B cell (primary cell): ENCODE results near the gene CCDC6. TPM values are rescaled to one million over a fixed set of nuclear protein-coding genes. Genes with fewer than 3 reads are reported as not detected.

Experiments
- ATAC-seq: fragments of 200-7000 bp; cut with Tn5 transposase; one replicate; pipeline ENCODE4 v1.10.0; 2021; ENCODE audit warnings: low read depth, mild to moderate bottlenecking, moderate number of reproducible peaks, moderate library complexity
- CTCF ChIA-PET: fragments of 350-600 bp; sonication (Branson Sonifier 250); formaldehyde crosslinking; loops from one replicate; lab custom pipeline; 2021; ENCODE audit warnings: antibody characterized with exemption, inconsistent platforms; lab: Charles Lee
- POLR2A ChIA-PET: fragments of 350-600 bp; sonication (Branson Sonifier 250); formaldehyde crosslinking; loops from one replicate; lab custom pipeline; 2021; ENCODE audit warnings: antibody characterized with exemption; lab: Charles Lee
- DNase-seq: peaks from one replicate; pipeline ENCODE4 v3.0.0; 2013
- H2AFZ ChIP-seq: 2 replicates; pipeline ENCODE4 v1.6.1; 2012; ENCODE audit warnings: mild to moderate bottlenecking, low read depth, low read length; ENCODE audit not compliant: insufficient read depth, poor library complexity, severe bottlenecking
- H3K27ac ChIP-seq, 2 donors: 1 replicate in 1 of 2; 2 replicates in 1 of 2; pipeline ENCODE4 v1.5.1; 2012 to 2013; ENCODE audit warnings: low read length in 2 of 2, mild to moderate bottlenecking in 2 of 2, moderate library complexity in 1 of 2
- H3K27me3 ChIP-seq, 4 experiments: fragments of 200-600 bp in 1 of 4; sonication (generic) in 1 of 4; replicated peaks in 1 of 4; 1 replicate in 2 of 4; 2 replicates in 2 of 4; pipeline versions ENCODE4 v1.6.1 to v1.7.0; 2013 to 2016; ENCODE audit warnings: low read length in 3 of 4, mild to moderate bottlenecking in 2 of 4, mixed read lengths in 1 of 4, moderate library complexity in 1 of 4; ENCODE audit not compliant: insufficient read depth in 4 of 4, control insufficient read depth in 3 of 4; ENCODE audit errors: control extremely low read depth in 1 of 4
- H3K36me3 ChIP-seq, 2 experiments: replicated peaks in 1 of 2; 1 replicate in 1 of 2; 2 replicates in 1 of 2; pipeline versions ENCODE4 v1.6.1 to v1.7.1; 2013; ENCODE audit warnings: low read length in 1 of 2; ENCODE audit not compliant: insufficient read depth in 2 of 2, control insufficient read depth in 1 of 2; ENCODE audit errors: control extremely low read depth in 1 of 2, extremely low read depth in 1 of 2
- H3K4me1 ChIP-seq, 2 donors: fragments of 200-600 bp in 1 of 2; sonication (generic) in 1 of 2; 1 replicate in 1 of 2; 2 replicates in 1 of 2; pipeline versions ENCODE4 v1.5.1 to v1.6.1; 2013 to 2017; ENCODE audit warnings: low read length in 2 of 2; ENCODE audit not compliant: control insufficient read depth in 2 of 2, insufficient read depth in 2 of 2
- H3K4me2 ChIP-seq: replicated peaks from 2 replicates; pipeline ENCODE3; 2012; ENCODE audit warnings: mild to moderate bottlenecking, low read depth, low read length; ENCODE audit not compliant: poor library complexity, severe bottlenecking
- H3K4me3 ChIP-seq, 5 experiments: fragments of 200-600 bp in 1 of 5; sonication (generic) in 1 of 5; 1 replicate in 3 of 5; 2 replicates in 2 of 5; pipeline versions ENCODE4 v1.5.1 to v1.7.0; 2011 to 2016; ENCODE audit warnings: low read length in 4 of 5, mild to moderate bottlenecking in 4 of 5, low read depth in 2 of 5, control low read depth in 1 of 5, moderate library complexity in 1 of 5; ENCODE audit not compliant: insufficient read depth in 1 of 5; ENCODE audit errors: control extremely low read depth in 1 of 5, extremely low read depth in 1 of 5
- H3K79me2 ChIP-seq: fragments of 200-600 bp; sonication (generic); one replicate; pipeline ENCODE4 v1.6.0; 2016; ENCODE audit warnings: low read length; ENCODE audit not compliant: control insufficient read depth, insufficient read depth
- H3K9ac ChIP-seq: fragments of 200-600 bp; sonication (generic); 2 replicates; pipeline ENCODE4 v1.6.1; 2017; ENCODE audit warnings: mild to moderate bottlenecking, low read length, moderate library complexity
- H3K9me3 ChIP-seq, 3 donors: one replicate each; pipeline versions ENCODE4 v1.6.1 to v1.7.1; 2013; ENCODE audit warnings: low read length in 2 of 3; ENCODE audit not compliant: control insufficient read depth in 2 of 3, insufficient read depth in 1 of 3; ENCODE audit errors: control extremely low read depth in 1 of 3
- H4K20me1 ChIP-seq: 2 replicates; pipeline ENCODE4 v1.6.0; 2012; ENCODE audit warnings: mild to moderate bottlenecking, low read length; ENCODE audit not compliant: insufficient read depth, control insufficient read depth, poor library complexity, severe bottlenecking
- H3K27ac Mint-ChIP-seq: one replicate; pipeline ENCODE4 v1.8.0; 2021; ENCODE audit warnings: mixed read lengths
- H3K27me3 Mint-ChIP-seq: one replicate; pipeline ENCODE4 v1.8.0; 2021; ENCODE audit warnings: mixed read lengths
- H3K4me1 Mint-ChIP-seq: one replicate; pipeline ENCODE4 v1.8.0; 2021; ENCODE audit warnings: mixed read lengths
- H3K4me3 Mint-ChIP-seq: one replicate; pipeline ENCODE4 v1.8.0; 2021; ENCODE audit warnings: mixed read lengths
- H3K9me3 Mint-ChIP-seq: one replicate; pipeline ENCODE4 v1.8.0; 2022; ENCODE audit warnings: mixed read lengths; ENCODE audit not compliant: insufficient read depth
- CTCF ChIP-seq: fragments of 200-600 bp; IDR thresholded peaks from one replicate; pipeline ENCODE4 v1.8.0; 2022; ENCODE audit warnings: antibody characterized with exemption, mild to moderate bottlenecking
- EZH2 ChIP-seq: IDR thresholded peaks from 2 replicates; pipeline ENCODE4 v1.6.1; 2012; ENCODE audit warnings: borderline replicate concordance, low read depth, mild to moderate bottlenecking, moderate library complexity, low read length; ENCODE audit not compliant: insufficient read depth, poor library complexity, severe bottlenecking
- WGBS: methylation state at CpG from one replicate; pipeline ENCODE4 v1.1.5; 2013; ENCODE audit warnings: missing lambda C conversion rate; ENCODE audit not compliant: insufficient coverage; 5-methylcytosine and 5-hydroxymethylcytosine counted together
- intact Hi-C: fragments of 100-400 bp; cut with micrococcal nuclease; formaldehyde crosslinking; loops from one replicate; pipeline ENCODE4 v1.10.0; 2022
- polyA plus RNA-seq: library from polyadenylated mRNA; depleted of rRNA; stranded (reverse); fragments of >200 nt; gene quantifications from 2 replicates; pipeline ENCODE4 v1.2.3, GENCODE V29; 2012
- total RNA-seq, 2 donors: library from RNA; stranded (reverse); fragments of 120-200 nt in 1 of 2; gene quantifications; 1 replicate in 1 of 2; 2 replicates in 1 of 2; pipeline versions ENCODE4 v1.2.3 to v1.2.4, GENCODE V29; 2013 to 2022

The CCDC6 gene
- total and polyA plus RNA-seq, 2 donors (not counting 1 experiment from before 2014, with no cell fraction given): 18.2 to 30.1 TPM

DNA sequence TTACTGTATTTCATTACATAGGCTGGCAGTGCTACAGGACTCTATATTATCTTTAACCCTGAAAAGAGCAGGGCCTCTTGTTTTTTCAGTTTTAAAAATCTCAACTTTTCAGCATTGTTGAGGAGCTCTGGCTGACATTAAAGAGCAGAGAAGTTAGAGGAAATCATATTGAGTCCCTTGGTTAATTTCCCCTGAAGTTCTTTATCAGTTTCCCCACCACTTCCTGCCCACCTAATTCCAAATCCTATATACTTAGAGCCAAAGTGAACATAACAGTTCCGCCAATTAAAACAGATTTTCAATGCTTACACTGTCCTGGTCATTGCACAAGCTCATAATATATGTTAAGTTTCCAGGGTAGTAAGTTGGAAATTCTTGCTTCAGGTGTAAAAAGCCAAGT lies 87.1 kb downstream of the CCDC6 start:
- intact Hi-C loops: no loop called here
- WGBS: no CpG with 5 or more reads among the region's 1 CpG
- peaks cover 3 to 35% of the 10 kb centered on the region in 2 experiments for H3K36me3 ChIP-seq
- H3K4me3 ChIP-seq: no peak overlapping the region
- no peak for ATAC-seq
- POLR2A ChIA-PET: no interaction called here
- no peaks in the 10 kb centered on the region for H3K4me1 ChIP-seq
- H4K20me1 ChIP-seq: peaks cover 58% of the 10 kb centered on the region
- H3K9me3 ChIP-seq: peaks cover 0 to 3% (median 0%) of the 10 kb centered on the region in 3 donors
- H3K9ac ChIP-seq: no peak overlapping the region
- H3K27ac Mint-ChIP-seq: no peak overlapping the region
- no peak overlapping the region for H3K4me3 Mint-ChIP-seq
- H3K4me2 ChIP-seq: no peak overlapping the region
- H3K27ac ChIP-seq: no peak overlapping the region
- no peak overlapping the region for H2AFZ ChIP-seq
- no peaks in the 10 kb centered on the region for H3K9me3 Mint-ChIP-seq
- TF ChIP-seq EZH2: no peak
- no peak for TF ChIP-seq CTCF
- no peak for DNase-seq
- no peaks in the 10 kb centered on the region for H3K27me3 ChIP-seq
- peaks cover 47% of the 10 kb centered on the region for H3K79me2 ChIP-seq
- peaks cover 26% of the 10 kb centered on the region for H3K4me1 Mint-ChIP-seq
- CTCF ChIA-PET: interaction anchor here (1.0 kb wide), 1 partner anchor 12 kb away, joined by 5 read pairs; no protein-coding TSS in a partner anchor
- H3K27me3 Mint-ChIP-seq: no peaks in the 10 kb centered on the region

DNA sequence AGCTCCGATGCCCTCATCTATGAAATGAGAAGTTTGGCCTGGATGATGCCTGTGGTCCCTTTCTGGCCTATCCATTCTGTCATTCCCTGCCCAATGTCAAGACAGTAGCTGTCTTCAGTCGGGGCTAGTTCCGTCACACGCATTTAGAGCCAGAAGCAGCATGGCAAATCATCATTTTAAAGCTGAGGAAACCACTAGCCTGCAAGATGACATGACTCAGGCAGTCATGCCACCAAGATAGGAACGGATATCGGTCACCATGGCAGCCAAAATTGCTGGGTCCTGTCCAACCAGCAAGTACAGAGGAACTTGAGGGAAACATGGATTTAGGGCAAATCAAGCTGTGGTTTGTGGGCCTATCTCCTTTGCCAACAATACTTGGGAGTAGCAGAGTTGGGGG lies 88.6 kb downstream of the CCDC6 start:
- intact Hi-C loops: no loop called here
- TF ChIP-seq CTCF: no peak
- TF ChIP-seq EZH2: no peak
- no peak overlapping the region for H3K9ac ChIP-seq
- H3K27ac ChIP-seq: no peak overlapping the region
- H3K4me1 ChIP-seq: no peaks in the 10 kb centered on the region
- WGBS: 72% methylated on average over 6 of the region's 6 CpGs
- peaks cover 44% of the 10 kb centered on the region for H4K20me1 ChIP-seq
- H2AFZ ChIP-seq: no peak overlapping the region
- no peak for DNase-seq
- Mint-ChIP-seq H3K4me3 (no peak overlapping the region), H3K4me1 (peaks cover 19% of the 10 kb centered on the region), H3K27ac (no peak overlapping the region), H3K27me3 (no peaks in the 10 kb centered on the region), H3K9me3 (no peaks in the 10 kb centered on the region)
- no peaks in the 10 kb centered on the region for H3K9me3 ChIP-seq
- ChIA-PET CTCF (interaction anchor here (0.5 to 1.9 kb wide), 3 partner anchors 9 to 90 kb away, joined by 3 to 6 read pairs (median 3); no protein-coding TSS in a partner anchor), POLR2A (no interaction called here)
- peaks cover 32% of the 10 kb centered on the region for H3K79me2 ChIP-seq
- no peak overlapping the region for H3K4me3 ChIP-seq
- ATAC-seq: no peak
- H3K4me2 ChIP-seq: no peak overlapping the region
- peaks cover 3 to 38% of the 10 kb centered on the region in 2 experiments for H3K36me3 ChIP-seq
- H3K27me3 ChIP-seq: no peaks in the 10 kb centered on the region
